Measurements from ENCODE around the gene OR2V2.

OR2V2 gene

DNA sequence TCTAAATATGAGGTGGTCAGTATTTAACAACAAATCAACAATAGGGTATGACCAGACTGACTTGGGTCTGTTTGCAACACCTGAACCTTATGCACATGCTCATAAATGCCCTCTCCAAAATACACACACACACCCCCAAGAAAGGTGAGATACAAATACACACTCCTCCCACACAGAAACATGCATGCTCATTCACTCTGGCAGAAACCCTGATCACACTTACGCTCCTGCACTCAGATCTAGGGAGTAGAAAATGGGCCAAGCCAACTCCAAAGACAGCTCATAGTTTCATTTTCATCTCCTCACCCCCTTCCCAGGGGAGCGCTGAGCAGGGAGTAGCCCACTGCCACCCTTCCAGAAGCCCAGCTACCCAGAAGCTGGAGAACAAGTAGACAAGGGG, 46.3 kb downstream of the OR2V2 start:
- no peak overlapping the region for H3K27ac ChIP-seq (ENCODE audit: low read depth, low read length)

DNA sequence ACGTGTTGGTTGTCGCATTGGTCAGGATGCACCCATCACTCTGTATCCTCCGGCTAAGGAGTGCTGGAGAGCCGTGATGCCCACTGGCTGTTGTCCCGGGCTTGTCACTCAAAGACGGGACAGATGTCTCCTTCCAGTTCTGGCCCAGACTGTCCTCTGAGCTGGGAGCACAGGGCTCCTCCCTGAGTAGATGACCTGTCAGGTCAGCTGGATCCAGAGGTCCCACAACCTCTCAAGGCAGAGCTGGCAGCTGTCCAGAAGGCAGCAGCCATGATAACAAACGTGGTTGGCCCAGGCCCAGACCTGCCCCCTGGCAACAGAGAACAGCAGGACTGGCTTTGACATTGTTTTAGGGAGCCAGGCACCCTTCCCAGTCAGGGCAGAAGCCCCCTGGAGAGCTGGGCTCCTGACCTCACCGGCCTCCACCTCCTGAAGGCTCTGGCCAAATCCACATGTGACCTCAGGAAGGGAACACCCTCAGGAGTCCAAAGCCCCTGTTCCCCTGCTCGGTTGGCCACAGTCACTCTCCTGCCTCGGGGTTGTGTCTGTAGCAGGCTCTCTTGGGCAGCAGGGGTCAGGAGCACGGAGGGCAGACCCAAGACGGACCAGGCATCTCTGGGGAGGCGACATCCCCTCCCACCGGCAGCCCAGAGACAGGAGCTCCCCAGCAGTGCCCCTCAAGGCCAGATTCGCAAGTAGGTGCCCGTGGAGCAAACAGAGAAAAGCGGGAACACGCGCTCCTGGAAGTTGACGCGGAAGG, 47.3 kb downstream of the OR2V2 start:
- H3K9ac ChIP-seq (ENCODE audit: low read length) = no peak overlapping the region
- H3K27ac ChIP-seq (ENCODE audit: low read depth, low read length) = no peak overlapping the region
- H3K36me3 ChIP-seq (ENCODE audit: control insufficient read depth, insufficient read depth, low read length) = no peaks in the 10 kb centered on the region
- H3K27me3 ChIP-seq (ENCODE audit: control insufficient read depth, insufficient read depth, low read length) = no peaks in the 10 kb centered on the region
- H3K4me3 ChIP-seq (ENCODE audit: low read length) = no peak overlapping the region
- peaks cover 5% of the 10 kb centered on the region for H3K4me1 ChIP-seq (ENCODE audit: control insufficient read depth, insufficient read depth, low read length)

More for the DNA sequence above, 46.3 kb downstream of the OR2V2 start:
- Histone ChIP-seq H3K4me1 (ENCODE audit: control insufficient read depth, insufficient read depth, low read length) (peaks cover 5% of the 10 kb centered on the region), H3K4me3 (ENCODE audit: low read length) (no peak overlapping the region), H3K9ac (ENCODE audit: low read length) (no peak overlapping the region), H3K36me3 (ENCODE audit: control insufficient read depth, insufficient read depth, low read length) (no peaks in the 10 kb centered on the region), H3K27me3 (ENCODE audit: control insufficient read depth, insufficient read depth, low read length) (no peaks in the 10 kb centered on the region)

DNA sequence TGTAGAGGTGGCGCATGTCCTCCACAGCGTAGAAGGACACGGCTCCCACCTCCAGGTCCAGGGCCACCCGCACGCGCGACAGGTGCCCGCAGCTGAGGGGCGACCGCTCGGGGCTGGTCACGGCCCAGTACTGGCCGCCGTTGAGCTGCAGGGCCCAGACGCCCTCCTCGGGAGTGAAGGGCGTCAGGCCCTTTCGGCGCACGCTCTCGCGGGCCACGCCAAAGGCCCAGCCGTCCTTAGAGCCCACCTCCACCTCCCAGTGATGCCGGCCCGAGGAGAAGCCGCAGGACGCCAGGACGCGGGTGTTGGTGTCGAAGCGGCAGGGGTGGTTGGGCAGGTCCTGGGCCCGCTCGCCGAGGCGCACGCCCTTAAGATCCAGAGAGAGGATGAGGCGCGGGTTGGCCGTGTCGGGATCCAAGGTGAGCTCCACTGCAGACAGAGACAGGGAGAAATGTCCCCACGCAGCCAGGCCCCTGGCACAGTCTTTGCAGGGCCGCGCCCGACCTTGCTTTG, 47.9 kb downstream of the OR2V2 start:
- no peak overlapping the region for H3K4me3 ChIP-seq (ENCODE audit: low read length)
- no peak overlapping the region for H3K9ac ChIP-seq (ENCODE audit: low read length)
- peaks cover 5% of the 10 kb centered on the region for H3K4me1 ChIP-seq (ENCODE audit: control insufficient read depth, insufficient read depth, low read length)
- H3K27me3 ChIP-seq (ENCODE audit: control insufficient read depth, insufficient read depth, low read length) = no peaks in the 10 kb centered on the region
- no peak overlapping the region for H3K27ac ChIP-seq (ENCODE audit: low read depth, low read length)
- no peaks in the 10 kb centered on the region for H3K36me3 ChIP-seq (ENCODE audit: control insufficient read depth, insufficient read depth, low read length)

DNA sequence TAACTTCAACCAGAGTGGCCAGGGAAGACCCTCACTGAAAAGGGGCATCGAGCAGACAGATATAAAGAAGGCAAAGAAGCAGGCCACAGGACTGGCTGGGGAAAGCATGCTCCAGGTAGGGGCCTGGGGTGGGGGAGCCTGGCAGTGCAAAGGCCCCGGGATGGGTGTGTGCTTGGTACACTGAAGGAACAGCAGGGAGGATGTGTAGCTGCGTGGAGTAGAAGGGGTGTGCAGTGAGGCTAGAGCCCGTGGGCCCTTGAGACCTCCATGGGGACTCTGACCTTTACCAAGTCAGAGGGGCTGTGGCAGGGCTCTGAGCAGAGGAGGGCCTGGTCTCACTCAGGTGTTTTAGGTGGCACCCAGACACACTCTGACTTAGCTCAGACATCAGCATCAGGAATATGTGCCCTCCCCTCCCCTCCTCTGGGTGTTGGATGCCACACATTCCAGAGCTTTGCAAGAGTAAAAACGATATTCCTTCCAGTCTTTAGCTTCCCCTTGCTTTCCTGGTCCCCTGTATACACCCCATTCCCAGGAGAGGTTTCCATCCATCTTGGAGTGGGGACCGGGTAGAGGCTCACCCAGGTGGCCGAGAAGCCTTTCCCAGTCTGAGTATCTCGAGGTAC, 50.1 kb downstream of the OR2V2 start:
- Histone ChIP-seq H3K27me3 (ENCODE audit: control insufficient read depth, insufficient read depth, low read length) (no peaks in the 10 kb centered on the region), H3K4me1 (ENCODE audit: control insufficient read depth, insufficient read depth, low read length) (peaks cover 3% of the 10 kb centered on the region), H3K9ac (ENCODE audit: low read length) (no peak overlapping the region), H3K36me3 (ENCODE audit: control insufficient read depth, insufficient read depth, low read length) (no peaks in the 10 kb centered on the region), H3K4me3 (ENCODE audit: low read length) (no peak overlapping the region), H3K27ac (ENCODE audit: low read depth, low read length) (no peak overlapping the region)

- Histone ChIP-seq H3K4me3 (ENCODE audit: low read length) (no peak overlapping the region), H3K27me3 (ENCODE audit: control insufficient read depth, insufficient read depth, low read length) (no peaks in the 10 kb centered on the region), H3K9ac (ENCODE audit: low read length) (no peak overlapping the region), H3K27ac (ENCODE audit: low read depth, low read length) (no peak overlapping the region), H3K4me1 (ENCODE audit: control insufficient read depth, insufficient read depth, low read length) (no peaks in the 10 kb centered on the region), H3K36me3 (ENCODE audit: control insufficient read depth, insufficient read depth, low read length) (no peaks in the 10 kb centered on the region)
These were observed 50.8 kb downstream of the OR2V2 start for GRCh38 chr5:181198106-181198685.

DNA sequence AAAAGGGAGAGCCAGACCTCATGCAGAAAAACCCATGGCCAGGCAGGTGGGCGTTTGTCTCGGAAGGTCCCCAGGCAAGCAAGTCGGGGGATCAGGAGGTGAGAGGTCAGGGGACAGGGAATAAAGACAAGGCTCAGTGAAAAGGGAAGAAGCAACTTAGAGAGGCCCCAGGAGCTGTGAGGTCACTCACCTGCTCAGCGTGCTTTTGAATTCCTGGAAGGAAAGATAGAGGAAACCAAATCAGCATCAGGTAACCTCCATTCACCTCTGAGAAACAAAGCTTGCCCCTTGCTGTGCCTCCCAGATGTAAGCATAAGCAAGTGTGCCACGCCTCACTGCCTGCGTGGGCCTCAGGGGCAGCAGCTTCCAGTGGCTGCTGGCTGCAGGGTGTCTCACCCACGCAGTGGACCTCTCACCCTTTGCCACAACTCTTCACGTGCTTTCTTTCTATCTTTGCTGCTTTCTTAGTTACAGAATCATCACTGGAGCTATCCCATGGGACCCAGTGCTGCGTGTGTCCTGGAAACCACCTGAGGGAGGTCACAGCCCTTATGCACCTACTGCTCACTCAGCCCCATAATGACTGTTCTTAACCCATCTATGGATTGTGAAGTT, 51.6 kb downstream of the OR2V2 start:
- Histone ChIP-seq H3K27me3 (ENCODE audit: control insufficient read depth, insufficient read depth, low read length) (peaks cover 4% of the 10 kb centered on the region), H3K9ac (ENCODE audit: low read length) (no peak overlapping the region), H3K36me3 (ENCODE audit: control insufficient read depth, insufficient read depth, low read length) (no peaks in the 10 kb centered on the region), H3K4me3 (ENCODE audit: low read length) (no peak overlapping the region), H3K4me1 (ENCODE audit: control insufficient read depth, insufficient read depth, low read length) (no peaks in the 10 kb centered on the region), H3K27ac (ENCODE audit: low read depth, low read length) (no peak overlapping the region)

DNA sequence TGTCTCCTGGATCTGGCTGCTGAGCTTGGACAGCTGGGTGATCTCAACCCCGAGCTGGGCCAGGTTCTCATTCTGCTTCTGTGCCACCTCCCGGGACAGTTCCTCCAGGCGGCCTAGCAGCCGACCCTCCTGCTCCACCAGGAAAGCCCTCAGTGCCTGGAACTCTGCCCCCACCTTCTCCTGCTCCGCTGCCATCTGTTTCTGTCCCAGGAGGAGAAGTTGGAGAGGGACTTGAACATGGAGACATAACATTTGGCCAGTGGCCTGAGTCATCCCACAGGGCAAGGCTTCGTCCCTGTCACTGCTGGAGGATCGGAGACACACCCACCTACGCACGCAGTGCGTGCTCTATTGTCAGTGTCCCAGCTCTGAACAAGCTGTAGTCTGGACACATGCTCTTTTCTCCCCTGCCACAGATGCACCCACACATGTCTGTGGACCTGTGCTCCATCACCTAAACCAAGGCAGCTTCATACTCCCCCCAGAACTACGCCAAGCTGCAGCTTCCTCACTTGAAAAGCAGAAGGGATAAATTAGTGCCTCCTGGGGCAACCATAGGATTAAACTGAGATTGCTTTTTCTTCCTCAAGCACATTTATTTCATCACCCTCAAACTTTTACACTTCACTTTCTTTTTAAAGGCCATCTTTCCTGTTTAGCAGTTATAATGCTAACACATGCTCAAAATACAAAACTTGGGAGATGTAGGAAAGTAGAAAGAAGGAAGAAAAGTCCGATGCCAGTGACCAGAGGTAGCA, 52.7 kb downstream of the OR2V2 start:
- no peak overlapping the region for H3K27ac ChIP-seq (ENCODE audit: low read depth, low read length)
- H3K36me3 ChIP-seq (ENCODE audit: control insufficient read depth, insufficient read depth, low read length) = no peaks in the 10 kb centered on the region
- no peak overlapping the region for H3K4me3 ChIP-seq (ENCODE audit: low read length)
- peaks cover 4% of the 10 kb centered on the region for H3K27me3 ChIP-seq (ENCODE audit: control insufficient read depth, insufficient read depth, low read length)
- no peak overlapping the region for H3K9ac ChIP-seq (ENCODE audit: low read length)
- H3K4me1 ChIP-seq (ENCODE audit: control insufficient read depth, insufficient read depth, low read length) = no peaks in the 10 kb centered on the region

- Histone ChIP-seq H3K36me3 (ENCODE audit: control insufficient read depth, insufficient read depth, low read length) (no peaks in the 10 kb centered on the region), H3K4me3 (ENCODE audit: low read length) (no peak overlapping the region), H3K9ac (ENCODE audit: low read length) (no peak overlapping the region), H3K27ac (ENCODE audit: low read depth, low read length) (no peak overlapping the region), H3K27me3 (ENCODE audit: control insufficient read depth, insufficient read depth, low read length) (peaks cover 4% of the 10 kb centered on the region), H3K4me1 (ENCODE audit: control insufficient read depth, insufficient read depth, low read length) (no peaks in the 10 kb centered on the region)
These were observed 53.4 kb downstream of the OR2V2 start for GRCh38 chr5:181200816-181201215.

GRCh38 chr5:181203093-181203711, 55.8 kb downstream of the OR2V2 start:
- Histone ChIP-seq H3K4me1 (ENCODE audit: control insufficient read depth, insufficient read depth, low read length) (no peaks in the 10 kb centered on the region), H3K27ac (ENCODE audit: low read depth, low read length) (no peak overlapping the region), H3K27me3 (ENCODE audit: control insufficient read depth, insufficient read depth, low read length) (peaks cover 4% of the 10 kb centered on the region), H3K36me3 (ENCODE audit: control insufficient read depth, insufficient read depth, low read length) (no peaks in the 10 kb centered on the region), H3K9ac (ENCODE audit: low read length) (no peak overlapping the region), H3K4me3 (ENCODE audit: low read length) (peak overlapping the region; percentile 79)

DNA sequence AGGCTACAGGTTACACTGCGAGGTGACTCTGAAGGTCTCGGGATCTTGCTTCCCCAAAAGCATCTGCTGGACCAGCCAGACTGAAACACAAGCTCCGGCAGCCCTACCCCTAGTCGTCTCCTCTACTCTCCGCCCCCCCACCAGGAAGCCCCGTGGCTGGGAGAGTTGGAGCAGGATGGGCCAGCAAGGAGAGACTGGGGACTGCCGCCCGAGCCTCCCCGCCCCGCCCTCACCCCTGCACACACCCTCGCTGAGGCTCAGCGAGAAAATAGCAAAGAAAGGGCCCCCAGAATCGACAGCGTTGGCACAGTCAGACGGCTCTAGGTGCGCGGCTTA, 56.4 kb downstream of the OR2V2 start:
- Histone ChIP-seq H3K27ac (ENCODE audit: low read depth, low read length) (no peak overlapping the region), H3K9ac (ENCODE audit: low read length) (no peak overlapping the region)

GRCh38 chr5:181204113-181204825, 56.9 kb downstream of the OR2V2 start:
- no peak overlapping the region for H3K27ac ChIP-seq (ENCODE audit: low read depth, low read length)
- no peaks in the 10 kb centered on the region for H3K4me1 ChIP-seq (ENCODE audit: control insufficient read depth, insufficient read depth, low read length)
- H3K9ac ChIP-seq (ENCODE audit: low read length) = no peak overlapping the region
- H3K36me3 ChIP-seq (ENCODE audit: control insufficient read depth, insufficient read depth, low read length) = no peaks in the 10 kb centered on the region
- H3K27me3 ChIP-seq (ENCODE audit: control insufficient read depth, insufficient read depth, low read length) = peaks cover 4% of the 10 kb centered on the region
- peak overlapping the region; percentile 79 for H3K4me3 ChIP-seq (ENCODE audit: low read length)

More for the DNA sequence above, 56.4 kb downstream of the OR2V2 start:
- H3K36me3 ChIP-seq (ENCODE audit: control insufficient read depth, insufficient read depth, low read length) = no peaks in the 10 kb centered on the region
- H3K4me3 ChIP-seq (ENCODE audit: low read length) = peak overlapping the region; percentile 79
- H3K27me3 ChIP-seq (ENCODE audit: control insufficient read depth, insufficient read depth, low read length) = peaks cover 4% of the 10 kb centered on the region
- H3K4me1 ChIP-seq (ENCODE audit: control insufficient read depth, insufficient read depth, low read length) = no peaks in the 10 kb centered on the region

Measured in rectal smooth muscle tissue (tissue), 1 donor.